Adrenal gland (tissue), 12 donors: ENCODE measurements around the gene SMIM43. TPM values are rescaled to one million over a fixed set of nuclear protein-coding genes. Genes with fewer than 3 reads are reported as not detected.

ENCODE experiments used
- DNase-seq, 7 donors: peaks; one replicate each; pipeline ENCODE4 v3.0.0-alpha.2; 2019 to 2020
- H3K27ac ChIP-seq, 5 donors: fragments of 200-600 bp; sonication (generic) in 4 of 5; 1 replicate in 3 of 5; 2 replicates in 2 of 5; pipeline versions ENCODE4 v1.5.1 to v1.8.0; 2016 to 2020; ENCODE audit warnings: mild to moderate bottlenecking in 1 of 5
- H3K27me3 ChIP-seq: fragments of 200-600 bp; 2 replicates; pipeline ENCODE4 v1.8.0; 2021
- H3K36me3 ChIP-seq, 2 donors: fragments of 200-600 bp; replicated peaks in 1 of 2; 1 replicate in 1 of 2; 2 replicates in 1 of 2; pipeline versions ENCODE4 v1.5.1 to v1.8.0; 2018 to 2022
- H3K4me1 ChIP-seq, 2 donors: fragments of 200-600 bp; replicated peaks in 1 of 2; 1 replicate in 1 of 2; 2 replicates in 1 of 2; pipeline versions ENCODE4 v1.5.1 to v1.8.0; 2018 to 2021
- H3K4me3 ChIP-seq, 4 donors: fragments of 200-600 bp; sonication (generic) in 3 of 4; one replicate each; pipeline ENCODE4 v1.5.1; 2016 to 2018
- H3K9me3 ChIP-seq, 3 donors: fragments of 200-600 bp; sonication (generic) in 1 of 3; replicated peaks in 1 of 3; 1 replicate in 2 of 3; 2 replicates in 1 of 3; pipeline versions ENCODE4 v1.5.1 to v1.8.0; 2016 to 2021
- CTCF ChIP-seq, 6 experiments: fragments of 450-650 bp in 4 of 6; fragments of 200-600 bp in 2 of 6; sonication (generic) in 1 of 6; IDR thresholded peaks; 1 replicate in 5 of 6; 2 replicates in 1 of 6; pipeline versions ENCODE4 v1.5.1 to v1.8.0; 2016 to 2021; ENCODE audit warnings: antibody characterized with exemption in 6 of 6, mild to moderate bottlenecking in 2 of 6, moderate library complexity in 1 of 6
- POLR2A ChIP-seq, 2 donors: fragments of 450-650 bp; IDR thresholded peaks; one replicate each; pipeline ENCODE4 v1.6.1; 2017; ENCODE audit warnings: antibody characterized with exemption in 2 of 2, mild to moderate bottlenecking in 2 of 2, moderate library complexity in 1 of 2
- WGBS, 4 donors: extraction: QIAGEN DNeasy Blood & Tissue Kit in 2 of 4; methylation state at CpG; one replicate each; pipeline versions ENCODE4 v1.1.5 to v1.1.7; 2013 to 2017; 5-methylcytosine and 5-hydroxymethylcytosine counted together
- intact Hi-C, 2 donors: fragments of 100-400 bp; cut with DNase I; formaldehyde crosslinking; loops; one replicate each; pipeline versions ENCODE4 v1.14.1 to v1.15.0; 2022 to 2023
- polyA plus RNA-seq, 3 donors: library from polyadenylated mRNA; stranded (reverse); fragments of 200-250 nt in 2 of 3; fragments of 350-450 nt in 1 of 3; fragmentation: Illumina TruSeq in 1 of 3; extraction: RNeasy Lipid Tissue Mini Kit (QIAGEN cat#74804) in 1 of 3; gene quantifications; one replicate each; pipeline ENCODE4 v1.2.3, GENCODE V29; 2013 to 2014
- total RNA-seq, 9 donors: library from RNA; depleted of rRNA in 4 of 9; stranded (reverse); fragments of >200 nt in 4 of 9; fragments of 120-200 nt in 1 of 9; fragmentation: NEBNext Ultra II Directional in 1 of 9; extraction: Animal tissue kit (Norgen Biotek cat#: 25700) in 1 of 9; gene quantifications; one replicate each; pipeline versions ENCODE4 v1.1.0 to v1.2.4, GENCODE V29; 2013 to 2023
- donor health status: healthy with polysubstance abuse.
- donor health status: Bipolar disorder and iron deficiency.
- donor health status: DM: yes; HTN: yes; CAD: no.
- donor health status: DM: no; HTN: no; CAD: no.
- donor health status: DM: no; HTN: no; CAD: no.
- donor health status: DM: yes; HTN: yes; CAD: no.

Gene SMIM43
- total and polyA plus RNA-seq, 12 donors = 0.14 to 0.20 (median 0.16) TPM; not detected in 9

- 48 to 69% (median 53%) methylated on average over 2 of the region's 2 CpGs for WGBS, 4 donors
- H3K9me3 ChIP-seq = no peaks in the 10 kb centered on the region
- no peaks in the 10 kb centered on the region for H3K36me3 ChIP-seq
- no peak for TF ChIP-seq CTCF (IDR thresholded peaks at IDR 0.05)
- intact Hi-C loops = loop anchor here in 1 of 2 donors (5.0 kb wide), 1 partner anchor 367 kb away; no protein-coding TSS in a partner anchor
- H3K27ac ChIP-seq = peak overlapping the region in 1 of 5 donors; percentile 65
- H3K27me3 ChIP-seq = no peaks in the 10 kb centered on the region
- peak in 3 of 7 donors; percentile 11 to 64 (median 30) for DNase-seq
- H3K4me3 ChIP-seq = no peak overlapping the region
- no peaks in the 10 kb centered on the region for H3K4me1 ChIP-seq
These were observed 26.0 kb downstream of the SMIM43 start for GRCh38 chr4:121738780-121739535.

- intact Hi-C loops = loop anchor here in 1 of 2 donors (5.0 kb wide), 1 partner anchor 366 kb away; no protein-coding TSS in a partner anchor
- 57 to 67% (median 60%) methylated on average over 10 of the region's 10 CpGs for WGBS, 4 donors
- DNase-seq = no peak
- Histone ChIP-seq H3K27ac (no peak overlapping the region), H3K27me3 (no peaks in the 10 kb centered on the region), H3K36me3 (no peaks in the 10 kb centered on the region), H3K4me3 (no peak overlapping the region), H3K9me3 (no peaks in the 10 kb centered on the region), H3K4me1 (no peaks in the 10 kb centered on the region)
- no peak for TF ChIP-seq POLR2A (IDR thresholded peaks at IDR 0.05)
- no peak for TF ChIP-seq CTCF (IDR thresholded peaks at IDR 0.05)
These were observed 27.0 kb downstream of the SMIM43 start for GRCh38 chr4:121737846-121738554.

- intact Hi-C loops = loop anchor here in 1 of 2 donors (5.0 kb wide), 1 partner anchor 365 kb away; no protein-coding TSS in a partner anchor
- Histone ChIP-seq H3K9me3 (no peaks in the 10 kb centered on the region), H3K4me1 (no peaks in the 10 kb centered on the region), H3K27me3 (no peaks in the 10 kb centered on the region), H3K36me3 (no peaks in the 10 kb centered on the region), H3K27ac (no peak overlapping the region), H3K4me3 (no peak overlapping the region)
- WGBS, 4 donors = 50 to 59% (median 56%) methylated on average over 5 of the region's 5 CpGs
- TF ChIP-seq CTCF (IDR thresholded peaks at IDR 0.05) (peak; percentile 23 to 59 (median 57)), POLR2A (IDR thresholded peaks at IDR 0.05) (no peak)
- peak in 5 of 7 donors; percentile 37 to 67 (median 44) for DNase-seq
These were observed 28.1 kb downstream of the SMIM43 start for GRCh38 chr4:121736735-121737351.

GRCh38 chr4:121734571-121734970 lies 30.4 kb downstream of the SMIM43 start:
- intact Hi-C loops = no loop called here
- DNase-seq = no peak
- 72 to 93% (median 88%) methylated on average over 1 of the region's 1 CpG for WGBS, 4 donors
- H3K4me1 ChIP-seq = no peaks in the 10 kb centered on the region
- H3K36me3 ChIP-seq = no peaks in the 10 kb centered on the region
- no peaks in the 10 kb centered on the region for H3K27me3 ChIP-seq
- no peak overlapping the region for H3K27ac ChIP-seq
- TF ChIP-seq CTCF (IDR thresholded peaks at IDR 0.05) (no peak), POLR2A (IDR thresholded peaks at IDR 0.05) (no peak)
- no peaks in the 10 kb centered on the region for H3K9me3 ChIP-seq
- no peak overlapping the region for H3K4me3 ChIP-seq
